HG03558 (cell line): ENCODE measurements around the gene DAGLB.
"Not testable (repeated sequence)": the region's sequence is repeated elsewhere in the genome, so short reads cannot be mapped to it uniquely, and the experiment has no call there.

Source experiments
- ATAC-seq: cut with Tn5 transposase; IDR thresholded peaks from one replicate; pipeline ENCODE4 v1.9.1; 2021; ENCODE audit warnings: moderate number of reproducible peaks; ENCODE audit not compliant: unreplicated experiment; ENCODE audit errors: extremely low read depth

DAGLB gene

GRCh38 chr7:6461946-6462550, 14.3 kb upstream of the DAGLB start:
- no peak for ATAC-seq

- no peak for ATAC-seq
These were observed 13.3 kb upstream of the DAGLB start for GRCh38 chr7:6460990-6461584.

- ATAC-seq, result no peak
These were observed 12.5 kb upstream of the DAGLB start for GRCh38 chr7:6460303-6460702.

- not testable (repeated sequence) for ATAC-seq
These were observed 10.9 kb upstream of the DAGLB start for GRCh38 chr7:6458676-6459075.

GRCh38 chr7:6453734-6454133, 6.0 kb upstream of the DAGLB start:
- ATAC-seq, result no peak

GRCh38 chr7:6451224-6451705, 3.5 kb upstream of the DAGLB start:
- ATAC-seq, result no peak

GRCh38 chr7:6450591-6450990, 2.8 kb upstream of the DAGLB start:
- ATAC-seq, result not testable (repeated sequence)

- ATAC-seq, result not testable (repeated sequence)
These were observed 2.1 kb upstream of the DAGLB start for GRCh38 chr7:6449884-6450283.

- no peak for ATAC-seq
These were observed 1.3 kb upstream of the DAGLB start for GRCh38 chr7:6448943-6449543.

GRCh38 chr7:6446838-6447580, 745 bp downstream of the DAGLB start:
- peak; percentile 11 for ATAC-seq

- ATAC-seq, result no peak
These were observed 3.1 kb downstream of the DAGLB start for GRCh38 chr7:6444516-6445269.

- no peak for ATAC-seq
These were observed 4.3 kb downstream of the DAGLB start for GRCh38 chr7:6443372-6443941.

- ATAC-seq, result no peak
These were observed 5.6 kb downstream of the DAGLB start for GRCh38 chr7:6442114-6442513.

- no peak for ATAC-seq
These were observed 7.4 kb downstream of the DAGLB start for GRCh38 chr7:6440381-6440780.

- ATAC-seq, result no peak
These were observed 9.3 kb downstream of the DAGLB start for GRCh38 chr7:6438427-6438826.

- no peak for ATAC-seq
These were observed 10.5 kb downstream of the DAGLB start for GRCh38 chr7:6437251-6437650.

GRCh38 chr7:6436385-6436685, 11.4 kb downstream of the DAGLB start:
- no peak for ATAC-seq

GRCh38 chr7:6435486-6436384, 12.0 kb downstream of the DAGLB start:
- ATAC-seq, result no peak
